H9 (cell line): ENCODE measurements around the gene SFR1. TPM values are rescaled to one million over a fixed set of nuclear protein-coding genes. Genes with fewer than 3 reads are reported as not detected.

Experiments used
- DNase-seq: peaks from one replicate; pipeline ENCODE4 v3.0.0-alpha.2; 2017
- H2AFZ ChIP-seq: one replicate; pipeline ENCODE4 v1.6.1; 2013; ENCODE audit warnings: mild to moderate bottlenecking, low read length, control low read depth, moderate library complexity
- H2AK5ac ChIP-seq: 2 replicates; pipeline ENCODE4 v1.6.1; 2013; ENCODE audit warnings: low read length, control low read depth, mixed read lengths; ENCODE audit not compliant: insufficient read length
- H2BK120ac ChIP-seq: one replicate; pipeline ENCODE4 v1.6.1; 2013; ENCODE audit warnings: low read depth, mild to moderate bottlenecking, low read length, control low read depth, inconsistent platforms; ENCODE audit not compliant: poor library complexity, severe bottlenecking
- H2BK12ac ChIP-seq: 2 replicates; pipeline ENCODE4 v1.6.1; 2013; ENCODE audit warnings: low read length, control low read depth, mixed read lengths, low read depth; ENCODE audit not compliant: insufficient read length
- H2BK15ac ChIP-seq: 2 replicates; pipeline ENCODE4 v1.6.1; 2013; ENCODE audit warnings: low read depth, low read length, control low read depth
- H2BK20ac ChIP-seq: one replicate; pipeline ENCODE4 v1.6.1; 2013; ENCODE audit warnings: low read depth, mild to moderate bottlenecking, low read length, control low read depth, inconsistent platforms; ENCODE audit not compliant: poor library complexity, severe bottlenecking
- H2BK5ac ChIP-seq: 2 replicates; pipeline ENCODE4 v1.6.1; 2013; ENCODE audit warnings: low read length, control low read depth, mixed read lengths; ENCODE audit not compliant: insufficient read length
- H3K14ac ChIP-seq: 2 replicates; pipeline ENCODE4 v1.6.1; 2013; ENCODE audit warnings: low read length, control low read depth; ENCODE audit not compliant: insufficient read depth
- H3K18ac ChIP-seq: 2 replicates; pipeline ENCODE4 v1.6.1; 2013; ENCODE audit warnings: low read depth, mild to moderate bottlenecking, mixed read lengths, low read length, control low read depth; ENCODE audit not compliant: insufficient read length
- H3K23ac ChIP-seq: 2 replicates; pipeline ENCODE4 v1.6.1; 2013; ENCODE audit warnings: low read length, control low read depth, mixed read lengths, low read depth; ENCODE audit not compliant: insufficient read length
- H3K23me2 ChIP-seq: 2 replicates; pipeline ENCODE4 v1.6.1; 2013; ENCODE audit warnings: low read depth, mild to moderate bottlenecking, mixed read lengths, low read length, control low read depth; ENCODE audit not compliant: insufficient read length, poor library complexity, severe bottlenecking
- H3K27ac ChIP-seq: 2 replicates; pipeline ENCODE4 v1.5.1; 2013; ENCODE audit warnings: low read length, control low read depth, mixed read lengths, low read depth; ENCODE audit not compliant: insufficient read length
- H3K27me3 ChIP-seq: 2 replicates; pipeline ENCODE4 v1.6.1; 2013; ENCODE audit warnings: low read length, control low read depth, inconsistent platforms; ENCODE audit not compliant: insufficient read depth
- H3K4ac ChIP-seq: 2 replicates; pipeline ENCODE4 v1.6.1; 2013; ENCODE audit warnings: low read depth, mild to moderate bottlenecking, control low read depth, inconsistent platforms, low read length, moderate library complexity
- H3K4me1 ChIP-seq: 2 replicates; pipeline ENCODE4 v1.6.1; 2013; ENCODE audit warnings: low read length, control low read depth, inconsistent platforms; ENCODE audit not compliant: insufficient read depth
- H3K4me2 ChIP-seq: 2 replicates; pipeline ENCODE4 v1.6.1; 2013; ENCODE audit warnings: low read length, control low read depth, mixed read lengths; ENCODE audit not compliant: insufficient read length, insufficient read depth
- H3K56ac ChIP-seq: 2 replicates; pipeline ENCODE4 v1.6.1; 2013; ENCODE audit warnings: low read depth, mild to moderate bottlenecking, mixed read lengths, low read length, control low read depth; ENCODE audit not compliant: insufficient read length
- H3K79me1 ChIP-seq: 2 replicates; pipeline ENCODE4 v1.6.1; 2013; ENCODE audit warnings: low read depth, mild to moderate bottlenecking, moderate library complexity, low read length, control low read depth, inconsistent platforms; ENCODE audit not compliant: insufficient read depth, poor library complexity, severe bottlenecking
- H3K79me2 ChIP-seq: 2 replicates; pipeline ENCODE4 v1.6.1; 2013; ENCODE audit warnings: low read length, control low read depth, inconsistent platforms; ENCODE audit not compliant: insufficient read depth
- H3K9ac ChIP-seq: 2 replicates; pipeline ENCODE4 v1.6.1; 2013; ENCODE audit warnings: low read length, control low read depth, mixed read lengths; ENCODE audit not compliant: insufficient read length; ENCODE audit errors: extremely low read depth
- H3K9me3 ChIP-seq: one replicate; pipeline ENCODE4 v1.6.1; 2013; ENCODE audit warnings: low read depth, low read length, inconsistent platforms; ENCODE audit not compliant: control insufficient read depth
- H3T11ph ChIP-seq: one replicate; pipeline ENCODE4 v1.6.1; 2013; ENCODE audit warnings: mild to moderate bottlenecking, low read length, control low read depth, inconsistent platforms
- H4K20me1 ChIP-seq: one replicate; pipeline ENCODE4 v1.6.1; 2013; ENCODE audit not compliant: control insufficient read depth, insufficient read length, insufficient read depth
- H4K5ac ChIP-seq: 2 replicates; pipeline ENCODE4 v1.6.1; 2013; ENCODE audit warnings: low read depth, mild to moderate bottlenecking, mixed read lengths, low read length, control low read depth; ENCODE audit not compliant: insufficient read length
- H4K8ac ChIP-seq: replicated peaks from 2 replicates; pipeline ENCODE4 v1.6.1; 2013; ENCODE audit warnings: low read length, control low read depth, mixed read lengths, low read depth; ENCODE audit not compliant: insufficient read length
- H4K91ac ChIP-seq: 2 replicates; pipeline ENCODE4 v1.6.1; 2013; ENCODE audit warnings: low read depth, mild to moderate bottlenecking, moderate library complexity, mixed read lengths, low read length, control low read depth; ENCODE audit not compliant: insufficient read length
- H3K27ac Mint-ChIP-seq, 3 experiments: 2 replicates in 2 of 3; 3 replicates in 1 of 3; pipeline ENCODE4 v1.8.0; 2020 to 2021; ENCODE audit warnings: mixed read lengths in 3 of 3, mild to moderate bottlenecking in 1 of 3, moderate library complexity in 1 of 3
- H3K27me3 Mint-ChIP-seq: 2 replicates; pipeline ENCODE4 v1.8.0; 2021; ENCODE audit warnings: low read depth, mild to moderate bottlenecking, moderate library complexity, mixed read lengths
- H3K36me3 Mint-ChIP-seq, 3 experiments: 2 replicates in 2 of 3; 3 replicates in 1 of 3; pipeline ENCODE4 v1.8.0; 2020 to 2021; ENCODE audit warnings: low read depth in 3 of 3, mixed read lengths in 3 of 3; ENCODE audit not compliant: insufficient read depth in 1 of 3
- H3K4me1 Mint-ChIP-seq, 2 experiments: 2 replicates each; pipeline ENCODE4 v1.8.0; 2020; ENCODE audit warnings: mixed read lengths in 2 of 2
- H3K4me3 Mint-ChIP-seq, 2 experiments: 2 replicates in 1 of 2; 3 replicates in 1 of 2; pipeline ENCODE4 v1.8.0; 2020 to 2021; ENCODE audit warnings: mild to moderate bottlenecking in 2 of 2, mixed read lengths in 2 of 2, moderate library complexity in 1 of 2
- H3K9me3 Mint-ChIP-seq, 2 experiments: 2 replicates in 1 of 2; 3 replicates in 1 of 2; pipeline ENCODE4 v1.8.0; 2020; ENCODE audit warnings: mild to moderate bottlenecking in 2 of 2, mixed read lengths in 2 of 2, moderate library complexity in 1 of 2
- WGBS: extraction: QIAGEN DNeasy Blood & Tissue Kit; methylation state at CpG from one replicate; pipeline ENCODE4 v1.1.7; 2013; ENCODE audit warnings: missing lambda C conversion rate, low lambda C conversion rate, mixed read lengths; ENCODE audit not compliant: insufficient read length; ENCODE audit errors: extremely low coverage; 5-methylcytosine and 5-hydroxymethylcytosine counted together
- total RNA-seq: library from RNA; stranded (reverse); gene quantifications from 2 replicates; pipeline ENCODE4 v1.2.1, GENCODE V29; 2021
- TF ChIP-seq, protein P1 (sequence below): fragments of 200-600 bp; sonication (generic); conservative IDR thresholded peaks from 3 replicates; pipeline ENCODE4 v1.8.0; 2021; ENCODE audit warnings: antibody characterized with exemption, mild to moderate bottlenecking

SFR1 gene
- total RNA-seq, 1 experiment from 2014 or later = 6.5 TPM

DNA sequence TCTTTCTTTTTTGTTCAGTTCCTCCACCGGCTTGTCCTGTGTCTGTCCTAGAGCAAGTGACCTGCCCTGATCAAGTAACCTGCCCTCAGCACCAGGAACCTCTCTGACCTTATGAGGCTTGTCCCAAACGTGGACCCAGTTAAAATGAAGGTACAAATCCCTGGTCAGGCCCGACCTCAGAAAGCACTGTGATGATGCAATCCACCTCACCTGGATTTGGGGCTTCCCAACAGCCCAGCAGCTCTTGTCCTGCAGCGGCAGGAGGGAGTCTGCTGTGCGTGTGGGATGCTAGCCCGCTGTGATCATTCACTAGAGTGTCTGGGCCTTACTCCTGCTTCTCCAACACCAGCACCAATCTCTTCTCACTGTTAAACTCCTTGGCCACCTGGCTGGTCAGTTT, 47.5 kb upstream of the SFR1 start:
- H3K56ac ChIP-seq = no peak overlapping the region
- H3K4ac ChIP-seq = no peak overlapping the region
- no peak overlapping the region for H4K8ac ChIP-seq
- H3K79me1 ChIP-seq = no peaks in the 10 kb centered on the region
- H3K23ac ChIP-seq = no peak overlapping the region
- TF ChIP-seq, protein P1, sequence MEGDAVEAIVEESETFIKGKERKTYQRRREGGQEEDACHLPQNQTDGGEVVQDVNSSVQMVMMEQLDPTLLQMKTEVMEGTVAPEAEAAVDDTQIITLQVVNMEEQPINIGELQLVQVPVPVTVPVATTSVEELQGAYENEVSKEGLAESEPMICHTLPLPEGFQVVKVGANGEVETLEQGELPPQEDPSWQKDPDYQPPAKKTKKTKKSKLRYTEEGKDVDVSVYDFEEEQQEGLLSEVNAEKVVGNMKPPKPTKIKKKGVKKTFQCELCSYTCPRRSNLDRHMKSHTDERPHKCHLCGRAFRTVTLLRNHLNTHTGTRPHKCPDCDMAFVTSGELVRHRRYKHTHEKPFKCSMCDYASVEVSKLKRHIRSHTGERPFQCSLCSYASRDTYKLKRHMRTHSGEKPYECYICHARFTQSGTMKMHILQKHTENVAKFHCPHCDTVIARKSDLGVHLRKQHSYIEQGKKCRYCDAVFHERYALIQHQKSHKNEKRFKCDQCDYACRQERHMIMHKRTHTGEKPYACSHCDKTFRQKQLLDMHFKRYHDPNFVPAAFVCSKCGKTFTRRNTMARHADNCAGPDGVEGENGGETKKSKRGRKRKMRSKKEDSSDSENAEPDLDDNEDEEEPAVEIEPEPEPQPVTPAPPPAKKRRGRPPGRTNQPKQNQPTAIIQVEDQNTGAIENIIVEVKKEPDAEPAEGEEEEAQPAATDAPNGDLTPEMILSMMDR = no peak
- no peaks in the 10 kb centered on the region for H3K23me2 ChIP-seq
- H2AFZ ChIP-seq = no peak overlapping the region
- H3K27me3 ChIP-seq = no peaks in the 10 kb centered on the region
- DNase-seq = no peak
- H4K20me1 ChIP-seq = no peaks in the 10 kb centered on the region
- no peak overlapping the region for H3K9ac ChIP-seq
- no peak overlapping the region for H3K27ac ChIP-seq
- Mint-ChIP-seq H3K36me3 (no peaks in the 10 kb centered on the region), H3K27ac (no peak overlapping the region; a peak in 1 of 7 replicates), H3K27me3 (no peaks in the 10 kb centered on the region; the same call in 1 of the 2 replicates), H3K4me3 (no peak overlapping the region), H3K9me3 (no peaks in the 10 kb centered on the region), H3K4me1 (peaks cover 10 to 14% of the 10 kb centered on the region in 2 experiments)
- no peak overlapping the region for H3K14ac ChIP-seq
- no peak overlapping the region for H2BK120ac ChIP-seq
- no peak overlapping the region for H3K4me2 ChIP-seq
- no peaks in the 10 kb centered on the region for H3K9me3 ChIP-seq
- no peak overlapping the region for H2AK5ac ChIP-seq
- H2BK12ac ChIP-seq = no peak overlapping the region
- no CpG with 5 or more reads among the region's 6 CpGs for WGBS
- peaks cover 4% of the 10 kb centered on the region; the same call in 1 of the 2 replicates for H3K4me1 ChIP-seq
- no peak overlapping the region for H4K5ac ChIP-seq
- H3T11ph ChIP-seq = no peak overlapping the region
- no peak overlapping the region for H3K18ac ChIP-seq
- H4K91ac ChIP-seq = no peak overlapping the region
- H2BK15ac ChIP-seq = no peak overlapping the region
- no peak overlapping the region for H2BK5ac ChIP-seq
- H3K79me2 ChIP-seq = no peaks in the 10 kb centered on the region
- no peak overlapping the region for H2BK20ac ChIP-seq
